ENCODE data around the gene COIL. TPM values are rescaled to one million over a fixed set of nuclear protein-coding genes. Genes with fewer than 3 reads are reported as not detected.
"Not testable (repeated sequence)": the region's sequence is repeated elsewhere in the genome, so short reads cannot be mapped to it uniquely, and the experiment has no call there.

COIL gene
- total RNA-seq, 1 donor from 2014 or later = 14.6 TPM

DNA sequence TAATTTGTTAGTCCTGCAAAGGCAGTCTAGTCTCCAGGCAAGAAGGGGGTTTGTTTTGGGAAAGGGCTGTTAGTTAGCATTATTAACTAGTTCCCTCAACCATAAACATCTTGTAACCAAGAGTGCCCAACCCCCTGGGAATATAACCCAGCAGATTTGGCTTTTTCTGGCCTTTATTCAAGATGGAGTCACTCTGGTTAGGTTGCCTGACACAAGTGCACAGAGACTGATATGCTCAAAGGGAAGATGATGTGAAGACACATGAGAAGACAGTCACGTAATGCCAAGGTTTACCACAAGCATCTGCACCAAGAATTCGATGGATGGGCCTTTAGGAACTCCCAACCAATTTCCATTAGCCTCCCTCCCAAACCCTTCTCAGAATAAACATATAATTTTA, 13.2 kb upstream of the COIL start:
- no peaks in the 10 kb centered on the region for H3K9me3 Mint-ChIP-seq (ENCODE audit: unreplicated experiment)
- H3K4me3 Mint-ChIP-seq (ENCODE audit: unreplicated experiment) = no peak overlapping the region
- TF ChIP-seq, protein P1, sequence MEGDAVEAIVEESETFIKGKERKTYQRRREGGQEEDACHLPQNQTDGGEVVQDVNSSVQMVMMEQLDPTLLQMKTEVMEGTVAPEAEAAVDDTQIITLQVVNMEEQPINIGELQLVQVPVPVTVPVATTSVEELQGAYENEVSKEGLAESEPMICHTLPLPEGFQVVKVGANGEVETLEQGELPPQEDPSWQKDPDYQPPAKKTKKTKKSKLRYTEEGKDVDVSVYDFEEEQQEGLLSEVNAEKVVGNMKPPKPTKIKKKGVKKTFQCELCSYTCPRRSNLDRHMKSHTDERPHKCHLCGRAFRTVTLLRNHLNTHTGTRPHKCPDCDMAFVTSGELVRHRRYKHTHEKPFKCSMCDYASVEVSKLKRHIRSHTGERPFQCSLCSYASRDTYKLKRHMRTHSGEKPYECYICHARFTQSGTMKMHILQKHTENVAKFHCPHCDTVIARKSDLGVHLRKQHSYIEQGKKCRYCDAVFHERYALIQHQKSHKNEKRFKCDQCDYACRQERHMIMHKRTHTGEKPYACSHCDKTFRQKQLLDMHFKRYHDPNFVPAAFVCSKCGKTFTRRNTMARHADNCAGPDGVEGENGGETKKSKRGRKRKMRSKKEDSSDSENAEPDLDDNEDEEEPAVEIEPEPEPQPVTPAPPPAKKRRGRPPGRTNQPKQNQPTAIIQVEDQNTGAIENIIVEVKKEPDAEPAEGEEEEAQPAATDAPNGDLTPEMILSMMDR (IDR thresholded peaks at IDR 0.05; ENCODE audit: unreplicated experiment) = no peak
- H3K36me3 Mint-ChIP-seq (ENCODE audit: low read depth, unreplicated experiment) = peaks cover 4% of the 10 kb centered on the region
- H3K4me1 Mint-ChIP-seq (ENCODE audit: unreplicated experiment) = peaks cover 9% of the 10 kb centered on the region
- no peak overlapping the region for H3K27ac Mint-ChIP-seq (ENCODE audit: unreplicated experiment)
- no peak for DNase-seq (ENCODE audit: low spot score)
- H3K27me3 Mint-ChIP-seq (ENCODE audit: unreplicated experiment) = no peaks in the 10 kb centered on the region

DNA sequence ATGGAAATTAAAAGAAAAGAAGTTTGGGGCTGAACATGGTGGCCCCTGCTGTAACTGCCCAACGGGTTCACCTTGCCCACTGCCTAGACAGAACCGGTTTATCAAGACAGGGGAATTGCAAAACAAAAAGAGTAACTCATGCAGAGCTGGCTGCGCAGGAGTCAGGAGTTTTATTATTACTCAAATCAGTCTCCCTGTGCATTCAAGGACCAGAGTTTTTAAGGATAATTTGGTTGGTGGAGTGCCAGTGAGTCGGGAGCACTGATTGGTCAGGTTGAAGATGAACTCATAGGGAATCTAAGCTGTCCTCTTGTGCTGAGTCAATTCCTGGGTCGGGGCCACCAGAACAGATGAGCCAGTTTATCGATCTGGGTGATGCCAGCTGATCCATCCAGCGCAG, 12.7 kb upstream of the COIL start:
- no peak overlapping the region for H3K27ac Mint-ChIP-seq (ENCODE audit: unreplicated experiment)
- H3K9me3 Mint-ChIP-seq (ENCODE audit: unreplicated experiment) = no peaks in the 10 kb centered on the region
- DNase-seq (ENCODE audit: low spot score) = no peak
- H3K4me1 Mint-ChIP-seq (ENCODE audit: unreplicated experiment) = peaks cover 4% of the 10 kb centered on the region
- TF ChIP-seq, protein P1 (IDR thresholded peaks at IDR 0.05; ENCODE audit: unreplicated experiment) = no peak
- H3K36me3 Mint-ChIP-seq (ENCODE audit: low read depth, unreplicated experiment) = peaks cover 4% of the 10 kb centered on the region
- no peak overlapping the region for H3K4me3 Mint-ChIP-seq (ENCODE audit: unreplicated experiment)
- H3K27me3 Mint-ChIP-seq (ENCODE audit: unreplicated experiment) = no peaks in the 10 kb centered on the region

DNA sequence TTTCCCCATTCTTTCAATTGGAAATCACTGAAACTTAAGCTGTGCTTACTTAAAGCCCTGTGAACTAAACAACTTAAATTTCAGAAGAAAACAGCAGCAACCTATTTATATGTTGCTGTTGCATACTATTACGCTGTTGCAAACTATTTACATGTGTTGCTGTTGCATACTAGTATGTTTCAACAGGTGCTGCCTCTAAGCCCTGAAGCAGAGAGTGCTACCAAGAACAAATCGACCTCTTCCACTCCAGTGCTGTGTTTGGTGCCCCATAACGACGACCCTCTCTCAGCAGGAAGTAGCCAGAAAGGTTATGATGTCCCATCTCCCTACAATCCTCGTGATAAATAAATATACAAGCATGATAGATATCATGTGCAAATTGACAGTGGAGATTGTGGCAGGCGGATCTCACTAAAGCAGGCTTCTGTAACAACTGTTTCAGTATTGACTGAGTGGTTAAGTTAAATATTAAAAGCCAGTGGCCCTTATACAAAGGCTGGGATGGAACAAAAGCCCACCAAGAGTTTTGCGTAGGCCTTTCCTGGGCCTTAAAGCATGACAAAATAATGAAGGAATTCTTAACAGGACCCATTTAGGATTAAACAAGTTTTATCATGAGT, 11.4 kb upstream of the COIL start:
- Mint-ChIP-seq H3K4me3 (ENCODE audit: unreplicated experiment) (no peak overlapping the region), H3K9me3 (ENCODE audit: unreplicated experiment) (no peaks in the 10 kb centered on the region), H3K36me3 (ENCODE audit: low read depth, unreplicated experiment) (peaks cover 4% of the 10 kb centered on the region), H3K4me1 (ENCODE audit: unreplicated experiment) (no peaks in the 10 kb centered on the region), H3K27ac (ENCODE audit: unreplicated experiment) (no peak overlapping the region), H3K27me3 (ENCODE audit: unreplicated experiment) (no peaks in the 10 kb centered on the region)
- TF ChIP-seq, protein P1 (IDR thresholded peaks at IDR 0.05; ENCODE audit: unreplicated experiment) = no peak
- no peak for DNase-seq (ENCODE audit: low spot score)

DNA sequence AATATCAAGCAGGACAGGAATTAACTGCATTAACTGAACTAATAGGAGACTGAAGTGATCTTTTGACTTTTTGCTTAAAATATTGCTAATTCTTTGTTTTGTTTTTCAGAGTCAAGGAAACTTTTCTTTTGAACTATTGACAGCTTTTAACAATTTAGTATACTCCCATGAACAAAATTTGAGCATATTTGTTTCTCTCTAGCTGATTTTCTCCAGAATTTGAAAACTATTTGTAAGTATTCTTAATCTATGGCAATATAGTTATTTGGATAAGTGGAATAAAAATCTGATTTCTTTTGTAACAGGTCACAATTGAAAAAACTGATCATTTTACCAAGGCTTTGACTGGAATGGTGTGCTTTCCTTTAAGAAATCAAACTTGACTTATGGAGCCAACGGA, 10.1 kb upstream of the COIL start:
- no peak overlapping the region for H3K27ac Mint-ChIP-seq (ENCODE audit: unreplicated experiment)

DNA sequence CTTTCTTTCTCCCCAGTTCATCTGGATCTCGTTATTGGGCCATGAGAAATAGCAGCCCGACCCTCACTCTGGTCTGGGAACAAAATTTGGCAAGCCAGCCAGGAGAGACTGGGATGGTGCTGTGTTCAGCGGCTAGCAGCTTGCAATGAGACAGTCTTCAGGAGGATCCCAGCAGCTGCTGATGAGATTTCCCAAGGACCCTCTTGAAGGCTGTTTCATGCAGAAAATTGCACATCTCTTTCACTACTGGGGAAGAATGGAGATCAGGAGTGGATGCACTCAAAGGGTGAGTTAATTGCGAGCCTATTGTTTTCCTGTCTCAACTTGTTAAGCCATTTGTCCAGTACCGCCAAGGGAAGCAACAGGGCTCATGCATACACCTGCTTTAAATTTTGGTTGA, 5.5 kb upstream of the COIL start:
- Mint-ChIP-seq H3K27me3 (ENCODE audit: unreplicated experiment) (no peaks in the 10 kb centered on the region), H3K4me3 (ENCODE audit: unreplicated experiment) (no peak overlapping the region), H3K4me1 (ENCODE audit: unreplicated experiment) (no peaks in the 10 kb centered on the region), H3K9me3 (ENCODE audit: unreplicated experiment) (no peaks in the 10 kb centered on the region), H3K36me3 (ENCODE audit: low read depth, unreplicated experiment) (peaks cover 4% of the 10 kb centered on the region), H3K27ac (ENCODE audit: unreplicated experiment) (no peak overlapping the region)
- DNase-seq (ENCODE audit: low spot score) = no peak
- TF ChIP-seq, protein P1 (IDR thresholded peaks at IDR 0.05; ENCODE audit: unreplicated experiment) = no peak

More for the DNA sequence above, 10.1 kb upstream of the COIL start:
- Mint-ChIP-seq H3K4me1 (ENCODE audit: unreplicated experiment) (no peaks in the 10 kb centered on the region), H3K9me3 (ENCODE audit: unreplicated experiment) (no peaks in the 10 kb centered on the region), H3K27me3 (ENCODE audit: unreplicated experiment) (no peaks in the 10 kb centered on the region), H3K4me3 (ENCODE audit: unreplicated experiment) (no peak overlapping the region), H3K36me3 (ENCODE audit: low read depth, unreplicated experiment) (peaks cover 4% of the 10 kb centered on the region)
- DNase-seq (ENCODE audit: low spot score) = no peak
- TF ChIP-seq, protein P1 (IDR thresholded peaks at IDR 0.05; ENCODE audit: unreplicated experiment) = no peak

DNA sequence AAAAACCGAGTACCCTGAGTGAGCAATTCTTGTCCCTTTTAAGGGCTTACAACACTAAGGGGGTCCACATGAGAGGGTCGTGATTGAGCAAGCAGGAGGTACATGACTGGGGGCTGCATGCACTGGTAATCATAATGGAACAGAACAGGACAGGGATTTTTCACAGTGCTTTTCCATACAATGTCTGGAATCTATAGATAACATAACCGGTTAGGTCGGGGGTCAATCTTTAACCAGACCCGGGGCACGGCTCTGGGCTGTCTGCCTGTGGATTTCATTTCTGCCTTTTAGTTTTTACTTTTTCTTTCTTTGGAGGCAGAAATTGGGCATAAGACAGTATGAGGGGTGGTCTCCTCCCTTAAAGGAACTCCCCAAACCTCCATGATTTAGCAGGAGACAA, 4.8 kb upstream of the COIL start:
- not testable (repeated sequence) for H3K9me3 Mint-ChIP-seq (ENCODE audit: unreplicated experiment); H3K4me1 Mint-ChIP-seq (ENCODE audit: unreplicated experiment); H3K27me3 Mint-ChIP-seq (ENCODE audit: unreplicated experiment); DNase-seq (ENCODE audit: low spot score); H3K4me3 Mint-ChIP-seq (ENCODE audit: unreplicated experiment); H3K36me3 Mint-ChIP-seq (ENCODE audit: low read depth, unreplicated experiment); H3K27ac Mint-ChIP-seq (ENCODE audit: unreplicated experiment)

DNA sequence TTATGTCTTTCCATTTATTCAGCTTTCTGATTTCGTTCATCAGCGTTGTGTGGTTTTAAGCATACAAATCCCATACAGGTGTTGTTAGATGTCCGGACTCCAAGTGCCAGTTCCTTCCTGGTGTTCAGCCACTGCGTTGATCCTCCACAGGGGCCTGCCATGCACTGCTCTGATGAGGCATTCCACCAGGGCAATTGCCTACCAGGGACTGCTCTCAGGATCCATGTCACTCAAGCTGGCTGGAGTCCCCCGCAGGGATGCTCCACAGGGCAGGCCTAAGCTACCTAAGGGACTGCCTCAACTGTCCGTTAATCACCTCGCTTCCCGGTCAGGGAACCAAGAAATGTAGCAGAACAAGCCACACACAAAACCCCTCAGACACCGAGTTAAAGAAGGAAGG, 4.4 kb upstream of the COIL start:
- not testable (repeated sequence) for H3K27ac Mint-ChIP-seq (ENCODE audit: unreplicated experiment); H3K27me3 Mint-ChIP-seq (ENCODE audit: unreplicated experiment); H3K36me3 Mint-ChIP-seq (ENCODE audit: low read depth, unreplicated experiment); H3K4me1 Mint-ChIP-seq (ENCODE audit: unreplicated experiment); DNase-seq (ENCODE audit: low spot score); H3K4me3 Mint-ChIP-seq (ENCODE audit: unreplicated experiment); H3K9me3 Mint-ChIP-seq (ENCODE audit: unreplicated experiment)

Data from endothelial cell (in vitro differentiated cells).